ENCODE data around the gene DNAI4. TPM values are rescaled to one million over a fixed set of nuclear protein-coding genes. Genes with fewer than 3 reads are reported as not detected.
"Not testable (repeated sequence)": the region's sequence is repeated elsewhere in the genome, so short reads cannot be mapped to it uniquely, and the experiment has no call there.

DNAI4 gene
- total RNA-seq, 1 experiment from 2014 or later, result 2.1 TPM

GRCh38 chr1:66788231-66788939 lies 136.3 kb downstream of the DNAI4 start:
- Mint-ChIP-seq H3K9me3 (peaks cover 6% of the 10 kb centered on the region; the same call in 1 of the 2 replicates), H3K36me3 (0 out of 2 replicates have a peak, but pooled peaks cover 6% of the 10 kb centered on the region), H3K4me3 (no peak overlapping the region), H3K27me3 (ENCODE audit: low read depth) (no peaks in the 10 kb centered on the region), H3K4me1 (peaks cover 7% of the 10 kb centered on the region), H3K27ac (no peak overlapping the region)
- TF ChIP-seq TP53 (CRISPR knock-in tag; IDR thresholded peaks at IDR 0.05), result no peak
- TF ChIP-seq OVOL2 (CRISPR knock-in tag; IDR thresholded peaks at IDR 0.05; ENCODE audit: borderline replicate concordance), result no peak
- TF ChIP-seq NFYB (CRISPR knock-in tag; conservative IDR thresholded peaks at IDR 0.05; ENCODE audit: low read depth), result no peak
- TF ChIP-seq ZBTB21 (CRISPR knock-in tag; IDR thresholded peaks at IDR 0.05; ENCODE audit: borderline replicate concordance), result no peak
- TF ChIP-seq RELA (CRISPR knock-in tag; IDR thresholded peaks at IDR 0.05; ENCODE audit: borderline replicate concordance), result no peak
- TF ChIP-seq FOXP4 (CRISPR knock-in tag; IDR thresholded peaks at IDR 0.05), result no peak
- TF ChIP-seq CBFB (CRISPR knock-in tag; IDR thresholded peaks at IDR 0.05; ENCODE audit: low read depth), result no peak
- no peak for TF ChIP-seq ZNF396 (CRISPR knock-in tag; IDR thresholded peaks at IDR 0.05; ENCODE audit: borderline replicate concordance)
- no peak for TF ChIP-seq NR3C1 (CRISPR knock-in tag; conservative IDR thresholded peaks at IDR 0.05; ENCODE audit: low read depth)
- TF ChIP-seq, protein P1, sequence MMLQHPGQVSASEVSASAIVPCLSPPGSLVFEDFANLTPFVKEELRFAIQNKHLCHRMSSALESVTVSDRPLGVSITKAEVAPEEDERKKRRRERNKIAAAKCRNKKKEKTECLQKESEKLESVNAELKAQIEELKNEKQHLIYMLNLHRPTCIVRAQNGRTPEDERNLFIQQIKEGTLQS (CRISPR knock-in tag; conservative IDR thresholded peaks at IDR 0.05), result no peak
- DNase-seq (ENCODE audit: low spot score) (no peak), ATAC-seq (no peak)
- CTCF ChIA-PET, result no interaction called here
- POLR2A ChIA-PET, result no interaction called here

GRCh38 chr1:66787641-66788040 lies 137.0 kb downstream of the DNAI4 start:
- Mint-ChIP-seq H3K27ac (no peak overlapping the region), H3K27me3 (ENCODE audit: low read depth) (no peaks in the 10 kb centered on the region), H3K4me3 (no peak overlapping the region), H3K36me3 (0 out of 2 replicates have a peak, but pooled peaks cover 6% of the 10 kb centered on the region), H3K4me1 (peaks cover 7% of the 10 kb centered on the region), H3K9me3 (peaks cover 8% of the 10 kb centered on the region; the same call in 1 of the 2 replicates)
- TF ChIP-seq MXD4 (CRISPR knock-in tag; IDR thresholded peaks at IDR 0.05; ENCODE audit: borderline replicate concordance) (no peak), ZNF416 (CRISPR knock-in tag; IDR thresholded peaks at IDR 0.05) (no peak), FOXK1 (CRISPR knock-in tag; IDR thresholded peaks at IDR 0.05) (no peak), RELA (CRISPR knock-in tag; IDR thresholded peaks at IDR 0.05; ENCODE audit: borderline replicate concordance) (no peak), ESRRA (CRISPR knock-in tag; IDR thresholded peaks at IDR 0.05; ENCODE audit: borderline replicate concordance) (no peak), ZNF423 (CRISPR knock-in tag; IDR thresholded peaks at IDR 0.05) (no peak), CREB1 (CRISPR knock-in tag; IDR thresholded peaks at IDR 0.05) (no peak), PRRX2 (CRISPR knock-in tag; IDR thresholded peaks at IDR 0.05) (no peak), EMX1 (CRISPR knock-in tag; IDR thresholded peaks at IDR 0.05) (no peak), CREM (CRISPR knock-in tag; IDR thresholded peaks at IDR 0.05) (no peak), SP1 (CRISPR knock-in tag; conservative IDR thresholded peaks at IDR 0.05) (no peak), GRHL2 (CRISPR knock-in tag; IDR thresholded peaks at IDR 0.05; ENCODE audit: insufficient replicate concordance, severe bottlenecking) (no peak), SOX15 (CRISPR knock-in tag; IDR thresholded peaks at IDR 0.05) (no peak)
- TF ChIP-seq, protein P2, sequence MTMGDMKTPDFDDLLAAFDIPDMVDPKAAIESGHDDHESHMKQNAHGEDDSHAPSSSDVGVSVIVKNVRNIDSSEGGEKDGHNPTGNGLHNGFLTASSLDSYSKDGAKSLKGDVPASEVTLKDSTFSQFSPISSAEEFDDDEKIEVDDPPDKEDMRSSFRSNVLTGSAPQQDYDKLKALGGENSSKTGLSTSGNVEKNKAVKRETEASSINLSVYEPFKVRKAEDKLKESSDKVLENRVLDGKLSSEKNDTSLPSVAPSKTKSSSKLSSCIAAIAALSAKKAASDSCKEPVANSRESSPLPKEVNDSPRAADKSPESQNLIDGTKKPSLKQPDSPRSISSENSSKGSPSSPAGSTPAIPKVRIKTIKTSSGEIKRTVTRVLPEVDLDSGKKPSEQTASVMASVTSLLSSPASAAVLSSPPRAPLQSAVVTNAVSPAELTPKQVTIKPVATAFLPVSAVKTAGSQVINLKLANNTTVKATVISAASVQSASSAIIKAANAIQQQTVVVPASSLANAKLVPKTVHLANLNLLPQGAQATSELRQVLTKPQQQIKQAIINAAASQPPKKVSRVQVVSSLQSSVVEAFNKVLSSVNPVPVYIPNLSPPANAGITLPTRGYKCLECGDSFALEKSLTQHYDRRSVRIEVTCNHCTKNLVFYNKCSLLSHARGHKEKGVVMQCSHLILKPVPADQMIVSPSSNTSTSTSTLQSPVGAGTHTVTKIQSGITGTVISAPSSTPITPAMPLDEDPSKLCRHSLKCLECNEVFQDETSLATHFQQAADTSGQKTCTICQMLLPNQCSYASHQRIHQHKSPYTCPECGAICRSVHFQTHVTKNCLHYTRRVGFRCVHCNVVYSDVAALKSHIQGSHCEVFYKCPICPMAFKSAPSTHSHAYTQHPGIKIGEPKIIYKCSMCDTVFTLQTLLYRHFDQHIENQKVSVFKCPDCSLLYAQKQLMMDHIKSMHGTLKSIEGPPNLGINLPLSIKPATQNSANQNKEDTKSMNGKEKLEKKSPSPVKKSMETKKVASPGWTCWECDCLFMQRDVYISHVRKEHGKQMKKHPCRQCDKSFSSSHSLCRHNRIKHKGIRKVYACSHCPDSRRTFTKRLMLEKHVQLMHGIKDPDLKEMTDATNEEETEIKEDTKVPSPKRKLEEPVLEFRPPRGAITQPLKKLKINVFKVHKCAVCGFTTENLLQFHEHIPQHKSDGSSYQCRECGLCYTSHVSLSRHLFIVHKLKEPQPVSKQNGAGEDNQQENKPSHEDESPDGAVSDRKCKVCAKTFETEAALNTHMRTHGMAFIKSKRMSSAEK (CRISPR knock-in tag; IDR thresholded peaks at IDR 0.05; ENCODE audit: borderline replicate concordance), result no peak
- ChIA-PET POLR2A (interaction anchor here (0.7 kb wide), 1 partner anchor 700 kb away, joined by 3 read pairs; no protein-coding TSS in a partner anchor), CTCF (no interaction called here)
- DNase-seq (ENCODE audit: low spot score), result no peak
- no peak for ATAC-seq

DNA sequence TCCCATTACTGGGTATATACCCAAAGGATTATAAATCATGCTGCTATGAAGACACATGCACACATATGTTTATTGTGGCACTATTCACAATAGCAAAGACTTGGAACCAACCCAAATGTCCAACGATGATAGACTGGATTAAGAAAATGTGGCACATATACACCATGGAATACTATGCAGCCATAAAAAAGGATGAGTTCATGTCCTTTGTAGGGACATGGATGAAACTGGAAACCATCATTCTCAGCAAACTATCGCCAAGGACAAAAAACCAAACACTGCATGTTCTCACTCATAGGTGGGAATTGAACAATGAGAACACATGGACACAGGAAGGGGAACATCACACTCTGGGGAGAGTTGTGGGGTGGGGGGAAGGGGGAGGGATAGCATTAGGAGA lies 138.9 kb downstream of the DNAI4 start:
- Mint-ChIP-seq H3K36me3 (peaks cover 14% of the 10 kb centered on the region), H3K9me3 (peaks cover 23% of the 10 kb centered on the region)
- DNase-seq (ENCODE audit: low spot score); ATAC-seq; POLR2A ChIA-PET; H3K27ac Mint-ChIP-seq; H3K27me3 Mint-ChIP-seq (ENCODE audit: low read depth); H3K4me3 Mint-ChIP-seq; H3K4me1 Mint-ChIP-seq; CTCF ChIA-PET: not testable (repeated sequence)
